BJ (cell line): ENCODE results near the gene DACT2. TPM values are rescaled to one million over a fixed set of nuclear protein-coding genes. Genes with fewer than 3 reads are reported as not detected.
"Not testable (repeated sequence)": the region's sequence is repeated elsewhere in the genome, so short reads cannot be mapped to it uniquely, and the experiment has no call there.

Source experiments
- CTCF ChIA-PET: fragments of 350-600 bp; formaldehyde crosslinking; extraction: SDS; loops from one replicate; lab custom pipeline; 2021; ENCODE audit warnings: antibody characterized with exemption, inconsistent platforms; lab: Yijun Ruan, JAX
- POLR2A ChIA-PET: fragments of 300-600 bp; sonication (Branson Sonifier 250); formaldehyde crosslinking; extraction: SDS; loops from one replicate; lab custom pipeline; 2021; ENCODE audit warnings: antibody characterized with exemption; lab: Charles Lee
- DNase-seq: peaks from one replicate; pipeline ENCODE4 v3.0.0-alpha.2; 2011; ENCODE audit warnings: low read depth
- H3K27me3 ChIP-seq: 2 replicates; pipeline ENCODE4 v1.6.0; 2011; ENCODE audit warnings: low read length; ENCODE audit not compliant: control insufficient read depth, insufficient read depth
- H3K36me3 ChIP-seq: 2 replicates; pipeline ENCODE4 v1.5.1; 2011; ENCODE audit warnings: low read length; ENCODE audit not compliant: control insufficient read depth, insufficient read depth
- H3K4me3 ChIP-seq: 2 replicates; pipeline ENCODE4 v1.5.1; 2011; ENCODE audit warnings: low read depth, mild to moderate bottlenecking, control low read depth, low read length
- CTCF ChIP-seq: IDR thresholded peaks from 2 replicates; pipeline ENCODE4 v1.5.1; 2011; ENCODE audit warnings: low read depth, mild to moderate bottlenecking, control low read depth, inconsistent platforms, low read length, moderate library complexity; ENCODE audit not compliant: insufficient read depth
- polyA plus RNA-seq: library from polyadenylated mRNA; depleted of rRNA; stranded (reverse); fragments of >200 nt; gene quantifications from 2 replicates; pipeline ENCODE4 v1.2.3, GENCODE V29; 2011

The DACT2 gene
- polyA plus RNA-seq, 1 experiment: not detected

GRCh38 chr6:168285456-168285855 lies 34.1 kb downstream of the DACT2 start:
- Histone ChIP-seq H3K27me3 (no peaks in the 10 kb centered on the region), H3K4me3 (no peak overlapping the region), H3K36me3 (no peaks in the 10 kb centered on the region)
- DNase-seq: no peak
- ChIA-PET POLR2A (no interaction called here), CTCF (no interaction called here)
- TF ChIP-seq CTCF: no peak

- H3K4me3 ChIP-seq: no peak overlapping the region
- no peaks in the 10 kb centered on the region for H3K27me3 ChIP-seq
- no peak for DNase-seq
- H3K36me3 ChIP-seq: no peaks in the 10 kb centered on the region
- ChIA-PET POLR2A (no interaction called here), CTCF (no interaction called here)
- TF ChIP-seq CTCF: no peak
Measured at GRCh38 chr6:168284187-168284586, 35.4 kb downstream of the DACT2 start.

- ChIA-PET POLR2A (no interaction called here), CTCF (no interaction called here)
- no peak for DNase-seq
- no peak for TF ChIP-seq CTCF
- H3K36me3 ChIP-seq: no peaks in the 10 kb centered on the region
- H3K4me3 ChIP-seq: no peak overlapping the region
- H3K27me3 ChIP-seq: no peaks in the 10 kb centered on the region
Measured at GRCh38 chr6:168283686-168284025, 35.9 kb downstream of the DACT2 start.

GRCh38 chr6:168282985-168283685 lies 36.4 kb downstream of the DACT2 start:
- POLR2A ChIA-PET: no interaction called here
- H3K27me3 ChIP-seq: no peaks in the 10 kb centered on the region
- H3K4me3 ChIP-seq: no peak overlapping the region
- no peaks in the 10 kb centered on the region for H3K36me3 ChIP-seq
- CTCF ChIA-PET: no interaction called here
- TF ChIP-seq CTCF: no peak
- no peak for DNase-seq

- CTCF ChIA-PET: no interaction called here
- no peak overlapping the region for H3K4me3 ChIP-seq
- POLR2A ChIA-PET: no interaction called here
- H3K27me3 ChIP-seq: no peaks in the 10 kb centered on the region
- H3K36me3 ChIP-seq: no peaks in the 10 kb centered on the region
- TF ChIP-seq CTCF: no peak
- no peak for DNase-seq
Measured at GRCh38 chr6:168281826-168282225, 37.8 kb downstream of the DACT2 start.

- H3K4me3 ChIP-seq, POLR2A ChIA-PET, DNase-seq, H3K36me3 ChIP-seq, CTCF ChIA-PET, H3K27me3 ChIP-seq: not testable (repeated sequence)
Measured at GRCh38 chr6:168281314-168281713, 38.3 kb downstream of the DACT2 start.
